HepG2 (cell line): ENCODE data around the gene NOTCH2. TPM values are rescaled to one million over a fixed set of nuclear protein-coding genes. Genes with fewer than 3 reads are reported as not detected.
"Not testable (repeated sequence)": the region's sequence is repeated elsewhere in the genome, so short reads cannot be mapped to it uniquely, and the experiment has no call there.

Experiments
- ATAC-seq: fragments of 200-7000 bp; cut with Tn5 transposase; 3 replicates; pipeline ENCODE4 v1.9.1; 2020; ENCODE audit warnings: mild to moderate bottlenecking, moderate library complexity
- BruUV-seq: library from RNA; stranded (reverse); fragments of 400-500 nt; replicated peaks from 2 replicates; lab custom pipeline; 2021; lab: Mats Ljungman, UMichigan
- CTCF ChIA-PET: fragments of 300-600 bp; formaldehyde crosslinking; extraction: SDS; loops from one replicate; lab custom pipeline; 2021; ENCODE audit warnings: low total read pairs, inconsistent platforms, low intra/inter-chr PET ratio; lab: Yijun Ruan, JAX
- POLR2A ChIA-PET: fragments of 350-600 bp; sonication (Branson Sonifier 250); formaldehyde crosslinking; loops from one replicate; lab custom pipeline; 2020; ENCODE audit warnings: antibody characterized with exemption, inconsistent platforms; lab: Yijun Ruan, JAX
- DNase-seq: peaks from one replicate; pipeline ENCODE4 v3.0.0-alpha.2; 2015; ENCODE audit warnings: low spot score
- FAIRE-seq: peaks from 3 replicates; lab custom pipeline; 2011; peaks lifted over from hg19 to GRCh38; lab: Jason Lieb, UNC
- H2AFZ ChIP-seq: one replicate; pipeline ENCODE4 v1.6.1; 2011; ENCODE audit warnings: low read length, inconsistent platforms
- H3K27ac ChIP-seq: fragments of 300-600 bp; 3 replicates; pipeline ENCODE4 v1.8.0; 2011; ENCODE audit warnings: mixed run types, mild to moderate bottlenecking, mixed read lengths, low read length, inconsistent platforms; ENCODE audit not compliant: insufficient read depth; ENCODE audit errors: extremely low read length
- H3K27me3 ChIP-seq, 2 experiments: fragments of 200-600 bp in 1 of 2; 2 replicates in 1 of 2; 3 replicates in 1 of 2; pipeline versions ENCODE4 v1.6.0 to v1.8.0; 2011; ENCODE audit warnings: low read length in 2 of 2, mild to moderate bottlenecking in 2 of 2, moderate library complexity in 2 of 2, inconsistent platforms in 1 of 2; ENCODE audit not compliant: insufficient read depth in 2 of 2, control insufficient read depth in 1 of 2
- H3K36me3 ChIP-seq, 2 experiments: fragments of 200-600 bp in 1 of 2; replicated peaks in 1 of 2; 2 replicates in 1 of 2; 3 replicates in 1 of 2; pipeline versions ENCODE4 v1.5.1 to v1.8.0; 2011; ENCODE audit warnings: low read length in 2 of 2, inconsistent platforms in 1 of 2; ENCODE audit not compliant: insufficient read depth in 2 of 2, control insufficient read depth in 1 of 2
- H3K4me1 ChIP-seq: 2 replicates; pipeline ENCODE4 v1.5.1; 2012; ENCODE audit warnings: low read length, inconsistent platforms; ENCODE audit not compliant: insufficient read depth
- H3K4me2 ChIP-seq: 2 replicates; pipeline ENCODE4 v1.6.0; 2011; ENCODE audit warnings: low read depth, low read length, inconsistent platforms
- H3K4me3 ChIP-seq, 3 experiments: fragments of 200-600 bp in 1 of 3; sonication (generic), shearing (Covaris generic) in 1 of 3; replicated peaks in 1 of 3; 2 replicates each; pipeline ENCODE4 v1.5.1; 2011 to 2016; ENCODE audit warnings: low read length in 3 of 3, inconsistent platforms in 2 of 3, low read depth in 2 of 3, mild to moderate bottlenecking in 2 of 3, control low read depth in 1 of 3, mixed read lengths in 1 of 3; ENCODE audit not compliant: insufficient read depth in 1 of 3
- H3K79me2 ChIP-seq: one replicate; pipeline ENCODE4 v1.6.1; 2011; ENCODE audit warnings: low read length, inconsistent platforms; ENCODE audit not compliant: insufficient read depth
- H3K9ac ChIP-seq: 2 replicates; pipeline ENCODE4 v1.6.0; 2011; ENCODE audit warnings: mild to moderate bottlenecking, low read depth, low read length, inconsistent platforms; ENCODE audit not compliant: insufficient read depth
- H3K9me3 ChIP-seq: 2 replicates; pipeline ENCODE4 v1.5.1; 2012; ENCODE audit warnings: mild to moderate bottlenecking, low read length
- H4K20me1 ChIP-seq: 2 replicates; pipeline ENCODE4 v1.6.0; 2011; ENCODE audit warnings: inconsistent platforms, mild to moderate bottlenecking, low read length, moderate library complexity; ENCODE audit not compliant: insufficient read depth
- MAFF ChIP-seq: IDR thresholded peaks from 2 replicates; pipeline ENCODE4 v1.6.1; 2011; ENCODE audit warnings: low read depth, low read length, improper control_type of control experiment
- MAFK ChIP-seq, 2 experiments: IDR thresholded peaks in 1 of 2; conservative IDR thresholded peaks in 1 of 2; 2 replicates each; pipeline ENCODE4 v1.6.1; 2011; ENCODE audit warnings: improper control_type of control experiment in 2 of 2, low read length in 2 of 2
- WGBS: methylation state at CpG from one replicate; pipeline ENCODE4 v1.1.6; 2017; ENCODE audit warnings: low lambda C conversion rate; 5-methylcytosine and 5-hydroxymethylcytosine counted together
- in situ Hi-C: cut with HindIII; loops from 2 replicates; pipeline ENCODE4 v1.10.0; 2017; ENCODE audit warnings: low pct_unique_long_range_greater_than_20kb; ENCODE audit not compliant: extremely low pct_ligation_motif_present
- intact Hi-C: fragments of 100-400 bp; cut with micrococcal nuclease; formaldehyde crosslinking; loops from one replicate; pipeline ENCODE4 v1.10.0; 2022; ENCODE audit not compliant: unreplicated experiment
- polyA plus RNA-seq, 8 experiments: library from polyadenylated mRNA; depleted of rRNA in 3 of 8; stranded (reverse) in 7 of 8; unstranded in 1 of 8; fragments of >200 nt; fragmentation: Illumina TruSeq in 4 of 8; extraction: Trizol in 4 of 8; gene quantifications; 2 replicates each; pipeline versions ENCODE4 v1.2.1 to v1.2.3, GENCODE V29; 2011 to 2016; ENCODE audit warnings: low read depth in 4 of 8, missing spikeins in 1 of 8, mixed read lengths in 1 of 8; ENCODE audit not compliant: insufficient read depth in 1 of 8
- total RNA-seq, 5 experiments: library from RNA; depleted of rRNA; stranded (reverse); fragments of >200 nt; fragmentation: Illumina TruSeq; extraction: Trizol; gene quantifications; 2 replicates each; pipeline ENCODE4 v1.2.3, GENCODE V29; 2016; ENCODE audit warnings: low read depth in 1 of 5

The NOTCH2 gene
- total and polyA plus RNA-seq, 2 of the 13 experiments (the other 11 are each of a cell fraction or from before 2014, with no cell fraction given): 4.0 to 11.4 TPM

DNA sequence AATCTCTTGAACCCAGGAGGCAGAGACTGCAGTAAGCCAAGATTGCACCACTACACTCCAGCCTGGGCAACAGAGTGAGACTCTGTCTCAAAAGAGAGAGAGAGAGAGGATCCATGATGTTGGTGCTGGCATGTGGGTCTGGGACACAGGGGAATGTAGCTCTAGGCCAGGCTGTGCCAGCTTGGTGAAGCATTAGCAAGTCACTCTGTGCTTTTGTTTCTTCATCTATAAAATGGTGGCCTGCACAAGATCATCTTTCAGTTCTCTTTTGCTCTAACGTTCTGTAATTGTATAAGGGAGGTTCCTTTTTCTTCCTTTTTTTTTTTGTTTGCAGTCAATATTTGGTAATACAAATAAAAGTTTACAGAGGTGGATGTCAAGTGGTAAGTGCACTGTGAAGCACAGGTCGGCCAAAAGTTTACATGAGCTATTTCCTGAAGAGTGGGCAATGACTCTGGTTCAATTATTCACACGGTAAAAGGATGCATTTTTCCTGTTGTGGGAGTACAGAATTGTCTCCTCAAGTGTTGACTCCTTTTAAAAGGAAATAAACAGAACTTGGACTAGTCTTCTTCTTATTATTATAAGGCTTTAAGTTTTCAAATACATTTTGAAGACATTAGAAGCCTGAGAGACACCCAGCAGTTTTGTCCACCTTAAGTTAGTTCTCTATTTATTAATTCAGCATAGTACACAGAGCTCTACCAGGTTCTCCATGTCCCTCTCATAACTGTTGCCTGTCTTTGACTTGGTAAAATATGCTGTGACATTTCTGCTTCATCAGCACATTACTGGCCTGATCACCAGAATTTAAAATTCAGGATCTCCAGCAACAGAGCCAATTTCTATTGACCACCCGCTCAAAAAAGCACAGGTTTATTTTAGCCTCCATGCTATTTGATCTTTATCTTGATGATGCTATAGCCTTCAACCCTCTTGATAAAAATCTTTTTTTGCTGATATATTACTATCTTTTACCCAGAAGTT lies 23.1 kb upstream of the NOTCH2 start:
- H3K9ac ChIP-seq, H3K27ac ChIP-seq, POLR2A ChIA-PET, H2AFZ ChIP-seq, H3K4me2 ChIP-seq, H3K9me3 ChIP-seq, BruUV-seq, H3K4me3 ChIP-seq, CTCF ChIA-PET, intact Hi-C loops, H4K20me1 ChIP-seq, ATAC-seq, H3K4me1 ChIP-seq, FAIRE-seq, DNase-seq, H3K36me3 ChIP-seq, in situ Hi-C loops, H3K27me3 ChIP-seq, H3K79me2 ChIP-seq: not testable (repeated sequence)
- TF ChIP-seq MAFF: peak; percentile 46; the same call in 1 of the 2 replicates
- peak; percentile 30 to 57; a peak in 3 of 4 replicates for TF ChIP-seq MAFK (conservative IDR thresholded peaks at IDR 0.05 in 1 of 2, IDR thresholded peaks at IDR 0.05 in 1 of 2; ENCODE audit: low read length in 2 of 2)
- WGBS: 15% methylated on average over 4 of the region's 4 CpGs

DNA sequence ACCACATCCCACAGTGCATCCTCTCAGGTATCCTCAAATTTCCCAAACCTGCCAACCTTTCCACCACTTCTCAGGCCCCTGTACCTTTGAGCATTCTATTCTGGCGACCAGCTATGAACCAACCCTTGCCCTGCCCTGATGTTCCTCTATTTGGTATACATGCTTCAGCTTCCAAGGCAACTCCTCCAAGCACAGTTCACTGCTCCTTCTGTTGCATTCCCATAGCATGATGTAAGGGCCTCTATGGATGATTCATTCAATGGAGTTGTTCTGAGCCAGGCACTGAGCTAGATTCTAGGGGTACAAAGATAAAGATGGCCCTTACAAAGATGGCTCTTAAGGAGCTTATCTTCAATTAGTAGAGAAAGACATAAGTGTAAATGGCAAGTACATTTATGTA lies 21.4 kb upstream of the NOTCH2 start:
- CTCF ChIA-PET, H3K4me1 ChIP-seq, intact Hi-C loops, H4K20me1 ChIP-seq, DNase-seq, H3K9me3 ChIP-seq, H3K4me2 ChIP-seq, H3K4me3 ChIP-seq, in situ Hi-C loops, ATAC-seq, H3K36me3 ChIP-seq, H3K27me3 ChIP-seq, H2AFZ ChIP-seq, BruUV-seq, H3K9ac ChIP-seq, FAIRE-seq, H3K79me2 ChIP-seq, H3K27ac ChIP-seq, POLR2A ChIA-PET: not testable (repeated sequence)
- WGBS: no CpG with 5 or more reads among the region's 1 CpG

DNA sequence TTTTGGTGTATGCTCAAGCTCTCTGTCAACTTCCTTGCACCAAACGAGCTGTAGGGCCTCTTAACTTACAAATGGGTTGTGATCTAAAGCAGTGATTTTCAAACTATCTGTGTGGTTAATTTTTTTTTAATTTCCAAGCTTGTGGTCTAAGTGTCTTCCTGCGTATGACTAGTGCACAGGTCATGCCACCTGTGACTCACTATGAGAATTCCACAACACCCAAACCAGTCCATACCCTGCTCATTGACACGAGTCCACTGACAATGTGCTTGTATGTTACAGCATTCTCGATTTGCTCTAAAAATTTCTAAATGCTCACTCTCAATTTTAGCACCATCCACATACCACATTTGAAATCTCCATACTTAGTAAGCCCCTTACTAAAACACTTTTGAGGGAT lies 18.5 kb upstream of the NOTCH2 start:
- WGBS: 7% methylated on average over 3 of the region's 4 CpGs
- H3K4me1 ChIP-seq, in situ Hi-C loops, POLR2A ChIA-PET, H3K4me2 ChIP-seq, H3K9ac ChIP-seq, H3K79me2 ChIP-seq, BruUV-seq, H3K27me3 ChIP-seq, H3K36me3 ChIP-seq, intact Hi-C loops, H4K20me1 ChIP-seq, ATAC-seq, DNase-seq, H3K9me3 ChIP-seq, CTCF ChIA-PET, FAIRE-seq, H3K4me3 ChIP-seq, H3K27ac ChIP-seq, H2AFZ ChIP-seq: not testable (repeated sequence)

DNA sequence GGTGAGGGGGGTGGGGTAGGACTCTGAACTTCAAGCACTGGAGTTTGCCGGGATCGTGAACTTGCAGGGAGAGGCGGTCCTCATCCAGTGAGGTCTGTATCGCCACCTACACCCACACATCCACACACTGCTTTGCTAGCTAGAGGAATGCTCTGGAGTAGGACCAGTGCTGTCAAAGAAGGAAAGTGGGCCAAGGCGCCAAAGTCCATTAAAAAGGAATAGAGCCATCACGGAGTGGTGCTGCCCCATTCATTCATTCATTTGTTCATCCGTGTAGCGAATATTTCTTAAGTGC lies 405 bp upstream of the NOTCH2 start:
- POLR2A ChIA-PET, in situ Hi-C loops, CTCF ChIA-PET, DNase-seq, H3K9ac ChIP-seq, H2AFZ ChIP-seq, intact Hi-C loops, H3K79me2 ChIP-seq, H3K4me1 ChIP-seq, H3K9me3 ChIP-seq, H3K4me3 ChIP-seq, H4K20me1 ChIP-seq, ATAC-seq, H3K36me3 ChIP-seq, H3K4me2 ChIP-seq, BruUV-seq, H3K27ac ChIP-seq, H3K27me3 ChIP-seq: not testable (repeated sequence)
- WGBS: no CpG with 5 or more reads among the region's 8 CpGs
- peak; percentile 72 for FAIRE-seq
